ENCODE data around the gene ADGRV1. TPM values are rescaled to one million over a fixed set of nuclear protein-coding genes. Genes with fewer than 3 reads are reported as not detected.
A peak's percentile ranks its signal among the peaks of the same experiment; 100 is the strongest.

The ADGRV1 gene
- total and polyA plus RNA-seq, 9 of the 15 experiments (the other 6 are each of a cell fraction or from before 2014, with no cell fraction given), result 21.7 to 156 (median 58.2) TPM

DNA sequence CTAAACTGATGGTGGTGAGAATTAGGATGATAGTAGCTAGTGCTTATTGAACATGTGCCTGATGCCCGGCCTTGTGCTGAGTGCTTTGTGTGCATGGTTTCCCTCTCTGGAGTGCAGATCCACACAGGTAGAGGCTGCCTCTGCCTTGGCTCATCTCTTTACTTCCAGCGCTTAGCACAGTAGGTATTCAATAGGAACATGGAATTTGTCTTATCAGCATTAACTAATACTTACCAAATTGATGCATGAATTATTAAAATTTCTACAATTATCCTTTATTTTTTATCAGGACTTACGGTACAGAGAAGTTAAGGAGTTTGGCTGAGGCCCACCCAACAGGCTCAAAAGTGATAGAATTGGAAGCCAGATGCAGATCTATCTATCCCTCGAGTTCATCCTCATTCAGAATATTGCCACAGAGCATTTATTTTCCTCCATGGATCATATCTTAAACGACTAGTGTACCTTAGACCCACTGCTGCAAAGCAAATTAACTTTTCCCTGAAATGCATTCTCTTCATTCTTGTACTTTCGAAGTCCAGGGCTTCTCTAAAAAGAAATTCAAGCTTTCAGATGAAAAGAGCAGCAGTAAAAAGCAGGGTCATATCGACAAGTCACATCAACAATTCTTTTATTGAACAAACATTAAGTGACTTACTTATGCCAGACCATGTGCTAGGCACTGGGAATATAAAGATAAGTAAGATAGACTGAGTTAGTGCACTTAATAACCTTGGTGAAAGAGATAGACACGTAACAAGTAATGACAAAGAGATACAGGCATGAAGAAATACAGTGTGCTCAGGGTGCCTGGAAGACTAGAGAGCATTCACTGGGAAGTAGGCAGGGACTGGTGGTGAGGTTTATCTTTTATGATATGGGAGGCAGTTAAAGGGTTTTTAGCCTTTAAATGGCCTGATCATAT lies 534.5 kb downstream of the ADGRV1 start:
- H4K20me1 ChIP-seq (replicated peaks; ENCODE audit: control insufficient read depth, insufficient read depth, low read length), result no peaks in the 10 kb centered on the region
- H3K79me2 ChIP-seq (ENCODE audit: control insufficient read depth, insufficient read depth, low read length), result no peaks in the 10 kb centered on the region
- H3K4me3 ChIP-seq, result no peak overlapping the region
- DNase-seq (ENCODE audit: extremely low read depth in 1 of 4, low spot score in 3 of 4) (no peak), ATAC-seq (no peak), FAIRE-seq (no peak)
- peak; percentile 50; the same call in 1 of the 2 replicates for TF ChIP-seq MAFF (IDR thresholded peaks at IDR 0.05; ENCODE audit: low read length)
- peak; percentile 23; the same call in 1 of the 2 replicates for TF ChIP-seq MAFK (IDR thresholded peaks at IDR 0.05; ENCODE audit: low read length)
- peak; percentile 89 for TF ChIP-seq ZNF316 (IDR thresholded peaks at IDR 0.05)
- peak; percentile 79 for TF ChIP-seq C11orf30 (IDR thresholded peaks at IDR 0.05; ENCODE audit: low read depth)
- TF ChIP-seq, protein P1, sequence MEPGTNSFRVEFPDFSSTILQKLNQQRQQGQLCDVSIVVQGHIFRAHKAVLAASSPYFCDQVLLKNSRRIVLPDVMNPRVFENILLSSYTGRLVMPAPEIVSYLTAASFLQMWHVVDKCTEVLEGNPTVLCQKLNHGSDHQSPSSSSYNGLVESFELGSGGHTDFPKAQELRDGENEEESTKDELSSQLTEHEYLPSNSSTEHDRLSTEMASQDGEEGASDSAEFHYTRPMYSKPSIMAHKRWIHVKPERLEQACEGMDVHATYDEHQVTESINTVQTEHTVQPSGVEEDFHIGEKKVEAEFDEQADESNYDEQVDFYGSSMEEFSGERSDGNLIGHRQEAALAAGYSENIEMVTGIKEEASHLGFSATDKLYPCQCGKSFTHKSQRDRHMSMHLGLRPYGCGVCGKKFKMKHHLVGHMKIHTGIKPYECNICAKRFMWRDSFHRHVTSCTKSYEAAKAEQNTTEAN (CRISPR knock-in tag; IDR thresholded peaks at IDR 0.05), result no peak
- no peak for TF ChIP-seq RFX1 (IDR thresholded peaks at IDR 0.05)
- TF ChIP-seq MAFG (tag; conservative IDR thresholded peaks at IDR 0.05), result peak; percentile 62; the same call in 1 of the 2 replicates
- CTCF ChIA-PET (ENCODE audit: low intra/inter-chr PET ratio), result interaction anchor here (1.2 kb wide), 1 partner anchor 291 kb away, joined by 4 read pairs; no protein-coding TSS in a partner anchor
- H3K9ac ChIP-seq (ENCODE audit: insufficient read depth in 1 of 2, low read depth in 2 of 2, low read length in 2 of 2), result no peak overlapping the region
- WGBS (ENCODE audit: insufficient coverage, low coverage, missing lambda C conversion rate), result 69% methylated on average over 8 of the region's 8 CpGs
- no peaks in the 10 kb centered on the region for H3K9me1 ChIP-seq (ENCODE audit: control insufficient read depth, insufficient read depth, low read length)
- no peak overlapping the region for H3K27ac ChIP-seq (ENCODE audit: extremely low read depth, low read depth, low read length)
- BruUV-seq (replicated peaks), result no TSS peak
- peaks cover 2% of the 10 kb centered on the region; the same call in 1 of the 3 replicates for H3K36me3 ChIP-seq (ENCODE audit: control insufficient read depth, insufficient read depth, low read length)
- H3K4me1 ChIP-seq (replicated peaks in 1 of 2; ENCODE audit: control insufficient read depth in 2 of 2, insufficient read depth in 2 of 2, low read length in 2 of 2), result no peaks in the 10 kb centered on the region; a peak in 1 of 5 replicates
- in situ Hi-C loops (cut with MboI) (loop anchor here (5.0 kb wide), 1 partner anchor 221 kb away; no protein-coding TSS in a partner anchor), intact Hi-C loops (cut with micrococcal nuclease) (no loop called here)
- no peaks in the 10 kb centered on the region for H3K9me3 ChIP-seq (replicated peaks; ENCODE audit: control insufficient read depth, insufficient read depth, low read depth, low read length)
- H3K4me2 ChIP-seq (ENCODE audit: insufficient read depth, low read length), result no peak overlapping the region
- H3K27me3 ChIP-seq (ENCODE audit: control insufficient read depth in 2 of 2, insufficient read depth in 2 of 2, low read length in 2 of 2), result no peaks in the 10 kb centered on the region
- POLR2A ChIA-PET, result interaction anchor here (0.6 to 2.2 kb wide), 3 partner anchors 9 to 287 kb away, joined by 3 to 7 read pairs (median 5); no protein-coding TSS in a partner anchor
- H2AFZ ChIP-seq (ENCODE audit: low read depth, low read length), result no peak overlapping the region

Data from K562 (cell line).